ENCODE results near the gene SPIRE1.

SPIRE1 gene

GRCh38 chr18:12569791-12570190, 88.1 kb downstream of the SPIRE1 start:
- TF ChIP-seq MAX (IDR thresholded peaks at IDR 0.05) (no peak), TCF12 (IDR thresholded peaks at IDR 0.05; ENCODE audit: low read depth) (no peak), EP300 (IDR thresholded peaks at IDR 0.05; ENCODE audit: borderline replicate concordance) (no peak), REST (IDR thresholded peaks at IDR 0.05; ENCODE audit: low read depth) (no peak), NFIC (IDR thresholded peaks at IDR 0.05) (no peak)

GRCh38 chr18:12567849-12568248, 90.1 kb downstream of the SPIRE1 start:
- TF ChIP-seq YY1 (IDR thresholded peaks at IDR 0.05; ENCODE audit: low read depth) (no peak), USF1 (IDR thresholded peaks at IDR 0.05) (no peak)

- no peak for TF ChIP-seq NFIC (IDR thresholded peaks at IDR 0.05)
Measured at GRCh38 chr18:12564861-12565260, 93.0 kb downstream of the SPIRE1 start.

- no peak for TF ChIP-seq RAD21 (IDR thresholded peaks at IDR 0.05; ENCODE audit: low read depth)
- TF ChIP-seq FOXM1 (IDR thresholded peaks at IDR 0.05; ENCODE audit: borderline replicate concordance, low read depth), result no peak
- no peak for TF ChIP-seq TCF12 (IDR thresholded peaks at IDR 0.05; ENCODE audit: low read depth)
- no peak for TF ChIP-seq YY1 (IDR thresholded peaks at IDR 0.05; ENCODE audit: low read depth)
- TF ChIP-seq TEAD4 (IDR thresholded peaks at IDR 0.05), result no peak
- TF ChIP-seq USF1 (IDR thresholded peaks at IDR 0.05), result no peak
Measured at GRCh38 chr18:12564378-12564777, 93.5 kb downstream of the SPIRE1 start.

- TF ChIP-seq NFIC (IDR thresholded peaks at IDR 0.05), result peak; percentile 38
Measured at GRCh38 chr18:12560600-12560999, 97.3 kb downstream of the SPIRE1 start.

GRCh38 chr18:12559319-12559718, 98.6 kb downstream of the SPIRE1 start:
- TF ChIP-seq TEAD4 (IDR thresholded peaks at IDR 0.05) (no peak), RAD21 (IDR thresholded peaks at IDR 0.05; ENCODE audit: low read depth) (no peak), CEBPB (IDR thresholded peaks at IDR 0.05) (no peak), CREB1 (IDR thresholded peaks at IDR 0.05; ENCODE audit: low read depth) (no peak), YY1 (IDR thresholded peaks at IDR 0.05; ENCODE audit: low read depth) (no peak), ZBTB7A (IDR thresholded peaks at IDR 0.05; ENCODE audit: low read depth) (no peak), EP300 (IDR thresholded peaks at IDR 0.05; ENCODE audit: borderline replicate concordance) (no peak), MAX (IDR thresholded peaks at IDR 0.05) (no peak), USF1 (IDR thresholded peaks at IDR 0.05) (no peak), TAF1 (IDR thresholded peaks at IDR 0.05; ENCODE audit: low read depth) (no peak), NFIC (IDR thresholded peaks at IDR 0.05) (no peak), REST (IDR thresholded peaks at IDR 0.05; ENCODE audit: low read depth) (no peak), FOXM1 (IDR thresholded peaks at IDR 0.05; ENCODE audit: borderline replicate concordance, low read depth) (no peak), TCF12 (IDR thresholded peaks at IDR 0.05; ENCODE audit: low read depth) (no peak), EGR1 (IDR thresholded peaks at IDR 0.05) (no peak)

GRCh38 chr18:12556946-12557806, 100.7 kb downstream of the SPIRE1 start:
- TF ChIP-seq ZBTB7A (IDR thresholded peaks at IDR 0.05; ENCODE audit: low read depth), result no peak
- TF ChIP-seq TCF12 (IDR thresholded peaks at IDR 0.05; ENCODE audit: low read depth), result no peak
- no peak for TF ChIP-seq EGR1 (IDR thresholded peaks at IDR 0.05)
- no peak for TF ChIP-seq TAF1 (IDR thresholded peaks at IDR 0.05; ENCODE audit: low read depth)
- TF ChIP-seq CREB1 (IDR thresholded peaks at IDR 0.05; ENCODE audit: low read depth), result no peak
- no peak for TF ChIP-seq NFIC (IDR thresholded peaks at IDR 0.05)
- no peak for TF ChIP-seq YY1 (IDR thresholded peaks at IDR 0.05; ENCODE audit: low read depth)
- TF ChIP-seq EP300 (IDR thresholded peaks at IDR 0.05; ENCODE audit: borderline replicate concordance), result no peak
- TF ChIP-seq MAX (IDR thresholded peaks at IDR 0.05), result no peak
- no peak for TF ChIP-seq FOXM1 (IDR thresholded peaks at IDR 0.05; ENCODE audit: borderline replicate concordance, low read depth)
- TF ChIP-seq REST (IDR thresholded peaks at IDR 0.05; ENCODE audit: low read depth), result no peak
- no peak for TF ChIP-seq CEBPB (IDR thresholded peaks at IDR 0.05)
- no peak for TF ChIP-seq TEAD4 (IDR thresholded peaks at IDR 0.05)
- no peak for TF ChIP-seq RAD21 (IDR thresholded peaks at IDR 0.05; ENCODE audit: low read depth)
- TF ChIP-seq USF1 (IDR thresholded peaks at IDR 0.05), result no peak

All from Ishikawa (cell line).